Measurements from ENCODE around the gene TGIF1.

The TGIF1 gene

DNA sequence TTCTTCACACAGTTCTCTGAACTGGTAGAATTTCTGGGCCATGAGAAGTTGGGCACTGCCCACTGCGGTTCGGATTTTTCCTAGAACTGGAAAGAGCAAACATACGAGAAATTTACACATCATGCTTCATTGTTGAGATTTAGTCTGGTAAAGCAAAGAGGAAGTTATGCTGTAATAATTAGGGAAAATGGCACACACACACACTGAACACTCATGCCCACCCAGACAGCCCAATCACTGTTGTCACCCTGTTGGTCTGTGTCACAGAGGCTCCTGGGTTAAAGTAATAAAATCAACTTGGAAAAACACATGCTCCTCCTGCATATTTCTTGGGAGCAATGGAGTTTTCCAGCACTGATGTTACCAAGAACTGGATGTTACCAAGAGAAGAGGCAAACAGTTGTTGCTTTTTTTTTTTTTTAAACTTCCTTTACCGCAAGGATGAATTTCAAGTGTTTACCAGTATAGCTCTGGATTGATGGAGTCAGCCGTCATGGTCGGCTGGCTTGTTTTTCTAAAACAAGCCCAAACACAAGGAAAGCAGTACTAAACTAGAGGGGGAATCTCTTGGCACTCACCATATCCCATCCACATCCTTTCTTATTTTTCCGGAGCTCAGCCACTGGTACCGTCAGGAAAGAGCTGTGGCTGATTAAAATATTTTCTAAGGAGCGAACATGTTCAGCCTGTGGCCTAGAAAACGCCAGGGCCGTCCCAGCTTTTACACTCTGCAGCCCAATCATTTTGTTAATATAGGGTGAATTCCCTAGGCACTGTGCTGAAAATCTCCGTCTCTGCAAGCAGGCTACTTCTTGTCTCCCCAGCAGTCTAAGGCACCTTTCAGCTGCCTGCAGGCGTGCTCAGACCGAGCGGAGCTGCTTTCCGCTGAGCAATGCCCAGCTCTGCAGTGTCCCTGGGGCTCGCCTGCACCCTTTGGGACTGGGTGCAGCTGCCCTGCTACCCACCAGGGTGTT is 58.9 kb downstream of the TGIF1 start:
- TF ChIP-seq, protein P1, sequence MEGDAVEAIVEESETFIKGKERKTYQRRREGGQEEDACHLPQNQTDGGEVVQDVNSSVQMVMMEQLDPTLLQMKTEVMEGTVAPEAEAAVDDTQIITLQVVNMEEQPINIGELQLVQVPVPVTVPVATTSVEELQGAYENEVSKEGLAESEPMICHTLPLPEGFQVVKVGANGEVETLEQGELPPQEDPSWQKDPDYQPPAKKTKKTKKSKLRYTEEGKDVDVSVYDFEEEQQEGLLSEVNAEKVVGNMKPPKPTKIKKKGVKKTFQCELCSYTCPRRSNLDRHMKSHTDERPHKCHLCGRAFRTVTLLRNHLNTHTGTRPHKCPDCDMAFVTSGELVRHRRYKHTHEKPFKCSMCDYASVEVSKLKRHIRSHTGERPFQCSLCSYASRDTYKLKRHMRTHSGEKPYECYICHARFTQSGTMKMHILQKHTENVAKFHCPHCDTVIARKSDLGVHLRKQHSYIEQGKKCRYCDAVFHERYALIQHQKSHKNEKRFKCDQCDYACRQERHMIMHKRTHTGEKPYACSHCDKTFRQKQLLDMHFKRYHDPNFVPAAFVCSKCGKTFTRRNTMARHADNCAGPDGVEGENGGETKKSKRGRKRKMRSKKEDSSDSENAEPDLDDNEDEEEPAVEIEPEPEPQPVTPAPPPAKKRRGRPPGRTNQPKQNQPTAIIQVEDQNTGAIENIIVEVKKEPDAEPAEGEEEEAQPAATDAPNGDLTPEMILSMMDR (IDR thresholded peaks at IDR 0.05) = no peak

All from LNCAP (cell line).